ENCODE data around the gene SPAG9. TPM values are rescaled to one million over a fixed set of nuclear protein-coding genes. Genes with fewer than 3 reads are reported as not detected.

Gene SPAG9
- total RNA-seq, 1 experiment from 2014 or later = 54.3 TPM

DNA sequence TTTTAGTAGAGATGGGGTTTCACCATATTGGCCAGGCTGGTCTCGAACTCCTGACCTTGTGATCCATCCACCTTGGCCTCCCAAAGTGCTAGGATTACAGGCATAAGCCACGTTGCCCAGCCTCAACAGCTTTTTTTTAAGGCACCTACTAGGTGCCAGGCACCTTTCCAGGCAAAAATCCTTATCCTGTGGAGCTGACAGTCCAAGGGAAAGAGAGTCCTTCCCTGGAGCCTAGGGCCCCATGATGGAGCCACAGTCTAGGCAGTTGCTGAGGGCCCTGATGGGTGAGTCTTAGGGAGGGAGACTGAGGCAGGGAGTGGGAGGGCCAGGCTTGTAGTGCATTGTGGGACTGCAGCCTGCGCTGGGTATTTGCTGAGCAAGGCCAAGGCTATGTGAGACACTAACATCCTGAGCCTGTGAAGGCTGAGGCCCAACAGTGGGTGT is 174.9 kb downstream of the SPAG9 start:
- Histone ChIP-seq H4K8ac (replicated peaks; ENCODE audit: insufficient read length, low read depth, low read length) (no peak overlapping the region), H3K23me2 (ENCODE audit: insufficient read length, low read depth, low read length, poor library complexity, severe bottlenecking) (no peaks in the 10 kb centered on the region), H3K4me1 (ENCODE audit: insufficient read depth, low read length) (no peaks in the 10 kb centered on the region), H3K9ac (ENCODE audit: extremely low read depth, insufficient read length, low read length) (no peak overlapping the region), H4K5ac (ENCODE audit: insufficient read length, low read depth, low read length) (no peak overlapping the region), H2AK5ac (ENCODE audit: insufficient read length, low read length) (no peak overlapping the region), H3K27me3 (ENCODE audit: insufficient read depth, low read length) (no peaks in the 10 kb centered on the region; the same call in 1 of the 2 replicates), H3K9me3 (ENCODE audit: control insufficient read depth, low read depth, low read length) (no peaks in the 10 kb centered on the region), H3T11ph (ENCODE audit: low read length) (no peak overlapping the region), H2AFZ (ENCODE audit: low read length) (no peak overlapping the region), H3K14ac (ENCODE audit: insufficient read depth, low read length) (no peak overlapping the region), H3K23ac (ENCODE audit: insufficient read length, low read depth, low read length) (no peak overlapping the region), H4K20me1 (ENCODE audit: control insufficient read depth, insufficient read depth, insufficient read length) (no peaks in the 10 kb centered on the region), H3K4ac (ENCODE audit: low read depth, low read length) (no peak overlapping the region), H3K79me2 (ENCODE audit: insufficient read depth, low read length) (no peaks in the 10 kb centered on the region), H3K79me1 (ENCODE audit: insufficient read depth, low read depth, low read length, poor library complexity, severe bottlenecking) (no peaks in the 10 kb centered on the region), H2BK120ac (ENCODE audit: low read depth, low read length, poor library complexity, severe bottlenecking) (no peak overlapping the region), H4K91ac (ENCODE audit: insufficient read length, low read depth, low read length) (no peak overlapping the region), H3K27ac (ENCODE audit: insufficient read length, low read depth, low read length) (no peak overlapping the region), H2BK15ac (ENCODE audit: low read depth, low read length) (no peak overlapping the region), H3K4me2 (ENCODE audit: insufficient read depth, insufficient read length, low read length) (no peak overlapping the region), H3K56ac (ENCODE audit: insufficient read length, low read depth, low read length) (no peak overlapping the region), H2BK20ac (ENCODE audit: low read depth, low read length, poor library complexity, severe bottlenecking) (no peak overlapping the region), H2BK5ac (ENCODE audit: insufficient read length, low read length) (no peak overlapping the region), H2BK12ac (ENCODE audit: insufficient read length, low read depth, low read length) (no peak overlapping the region), H3K18ac (ENCODE audit: insufficient read length, low read depth, low read length) (no peak overlapping the region)
- H3K4me3 Mint-ChIP-seq = no peak overlapping the region
- DNase-seq = peak; percentile 30
- H3K4me1 Mint-ChIP-seq = peaks cover 46 to 47% of the 10 kb centered on the region in 2 experiments
- no peak overlapping the region; a peak in 1 of 7 replicates for H3K27ac Mint-ChIP-seq
- TF ChIP-seq, protein P1, sequence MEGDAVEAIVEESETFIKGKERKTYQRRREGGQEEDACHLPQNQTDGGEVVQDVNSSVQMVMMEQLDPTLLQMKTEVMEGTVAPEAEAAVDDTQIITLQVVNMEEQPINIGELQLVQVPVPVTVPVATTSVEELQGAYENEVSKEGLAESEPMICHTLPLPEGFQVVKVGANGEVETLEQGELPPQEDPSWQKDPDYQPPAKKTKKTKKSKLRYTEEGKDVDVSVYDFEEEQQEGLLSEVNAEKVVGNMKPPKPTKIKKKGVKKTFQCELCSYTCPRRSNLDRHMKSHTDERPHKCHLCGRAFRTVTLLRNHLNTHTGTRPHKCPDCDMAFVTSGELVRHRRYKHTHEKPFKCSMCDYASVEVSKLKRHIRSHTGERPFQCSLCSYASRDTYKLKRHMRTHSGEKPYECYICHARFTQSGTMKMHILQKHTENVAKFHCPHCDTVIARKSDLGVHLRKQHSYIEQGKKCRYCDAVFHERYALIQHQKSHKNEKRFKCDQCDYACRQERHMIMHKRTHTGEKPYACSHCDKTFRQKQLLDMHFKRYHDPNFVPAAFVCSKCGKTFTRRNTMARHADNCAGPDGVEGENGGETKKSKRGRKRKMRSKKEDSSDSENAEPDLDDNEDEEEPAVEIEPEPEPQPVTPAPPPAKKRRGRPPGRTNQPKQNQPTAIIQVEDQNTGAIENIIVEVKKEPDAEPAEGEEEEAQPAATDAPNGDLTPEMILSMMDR (conservative IDR thresholded peaks at IDR 0.05) = no peak
- H3K9me3 Mint-ChIP-seq = no peaks in the 10 kb centered on the region
- WGBS (ENCODE audit: extremely low coverage, insufficient read length, low lambda C conversion rate) = no CpG with 5 or more reads among the region's 3 CpGs
- H3K27me3 Mint-ChIP-seq (ENCODE audit: low read depth) = peaks cover 29% of the 10 kb centered on the region
- H3K36me3 Mint-ChIP-seq (ENCODE audit: insufficient read depth in 1 of 3, low read depth in 3 of 3) = no peaks in the 10 kb centered on the region

Measured in H9 (cell line).